Breast epithelium (tissue), 3 donors: ENCODE measurements around the gene ZNF841.

Source experiments
- POLR2A ChIP-seq: fragments of 450-650 bp; IDR thresholded peaks from one replicate; pipeline ENCODE4 v1.6.1; 2016; ENCODE audit warnings: antibody characterized with exemption, mild to moderate bottlenecking, moderate library complexity
- POLR2AphosphoS5 ChIP-seq, 3 donors: sonication (generic); formaldehyde crosslinking; IDR thresholded peaks; one replicate each; pipeline ENCODE4 v1.6.1; 2017; ENCODE audit warnings: antibody characterized with exemption in 3 of 3
- TF ChIP-seq, protein P1 (sequence below), 3 donors: fragments of 450-650 bp; IDR thresholded peaks; one replicate each; pipeline ENCODE4 v1.5.1; 2016 to 2017; ENCODE audit warnings: antibody characterized with exemption in 3 of 3, mild to moderate bottlenecking in 3 of 3, moderate library complexity in 3 of 3

DNA sequence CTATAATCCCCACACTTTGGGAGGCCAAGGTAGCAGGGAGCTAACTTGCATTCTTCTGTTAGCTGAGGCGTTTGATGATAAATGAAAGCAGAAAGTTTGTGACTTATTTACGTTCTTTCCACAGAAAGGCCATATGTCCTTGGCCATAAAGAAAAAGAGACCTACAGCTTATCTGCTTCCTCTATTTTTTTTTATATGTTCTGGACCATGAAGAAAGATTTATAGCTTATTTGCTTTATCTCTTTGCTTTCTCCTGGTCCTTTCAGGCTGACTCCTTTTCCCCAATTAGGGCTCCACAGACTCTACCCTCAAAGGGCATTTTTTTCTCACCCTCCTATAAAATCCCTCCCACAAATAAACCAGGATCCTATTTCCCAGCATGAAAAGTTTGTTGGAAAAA lies 45.6 kb upstream of the ZNF841 start:
- TF ChIP-seq POLR2A, result no peak
- TF ChIP-seq, protein P1, sequence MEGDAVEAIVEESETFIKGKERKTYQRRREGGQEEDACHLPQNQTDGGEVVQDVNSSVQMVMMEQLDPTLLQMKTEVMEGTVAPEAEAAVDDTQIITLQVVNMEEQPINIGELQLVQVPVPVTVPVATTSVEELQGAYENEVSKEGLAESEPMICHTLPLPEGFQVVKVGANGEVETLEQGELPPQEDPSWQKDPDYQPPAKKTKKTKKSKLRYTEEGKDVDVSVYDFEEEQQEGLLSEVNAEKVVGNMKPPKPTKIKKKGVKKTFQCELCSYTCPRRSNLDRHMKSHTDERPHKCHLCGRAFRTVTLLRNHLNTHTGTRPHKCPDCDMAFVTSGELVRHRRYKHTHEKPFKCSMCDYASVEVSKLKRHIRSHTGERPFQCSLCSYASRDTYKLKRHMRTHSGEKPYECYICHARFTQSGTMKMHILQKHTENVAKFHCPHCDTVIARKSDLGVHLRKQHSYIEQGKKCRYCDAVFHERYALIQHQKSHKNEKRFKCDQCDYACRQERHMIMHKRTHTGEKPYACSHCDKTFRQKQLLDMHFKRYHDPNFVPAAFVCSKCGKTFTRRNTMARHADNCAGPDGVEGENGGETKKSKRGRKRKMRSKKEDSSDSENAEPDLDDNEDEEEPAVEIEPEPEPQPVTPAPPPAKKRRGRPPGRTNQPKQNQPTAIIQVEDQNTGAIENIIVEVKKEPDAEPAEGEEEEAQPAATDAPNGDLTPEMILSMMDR (IDR thresholded peaks at IDR 0.05), result no peak
- TF ChIP-seq POLR2AphosphoS5 (IDR thresholded peaks at IDR 0.05), result no peak
